Hippocampal formation (tissue), 2 donors: ENCODE results near the gene MAPRE2.

Source experiments
- DNase-seq, 2 donors: peaks; one replicate each; lab custom pipeline; 2025; lab: John Stamatoyannopoulos, UW

The MAPRE2 gene

GRCh38 chr18:35182151-35182550, 140.9 kb downstream of the MAPRE2 start:
- DNase-seq: no peak

GRCh38 chr18:35183886-35184285, 142.7 kb downstream of the MAPRE2 start:
- DNase-seq: no peak

- peak in 1 of 2 donors; percentile 30 for DNase-seq
Measured at GRCh38 chr18:35185771-35186170, 144.6 kb downstream of the MAPRE2 start.

- DNase-seq: no peak
Measured at GRCh38 chr18:35186291-35187034, 145.2 kb downstream of the MAPRE2 start.

- peak; percentile 39 to 93 for DNase-seq
Measured at GRCh38 chr18:35189510-35189909, 148.3 kb downstream of the MAPRE2 start.

GRCh38 chr18:35190948-35191697, 149.9 kb downstream of the MAPRE2 start:
- DNase-seq: no peak

GRCh38 chr18:35191698-35192025, 150.4 kb downstream of the MAPRE2 start:
- no peak for DNase-seq

- DNase-seq: no peak
Measured at GRCh38 chr18:35192415-35192814, 151.2 kb downstream of the MAPRE2 start.
